ENCODE results near the gene TM9SF2. TPM values are rescaled to one million over a fixed set of nuclear protein-coding genes. Genes with fewer than 3 reads are reported as not detected.

The TM9SF2 gene
- total RNA-seq, 2 donors from 2014 or later = 92.9 to 107 TPM

GRCh38 chr13:99464441-99464949 is 36.8 kb upstream of the TM9SF2 start:
- H3K4me3 ChIP-seq = no peak overlapping the region
- H3K27me3 ChIP-seq (replicated peaks; ENCODE audit: insufficient read depth) = no peaks in the 10 kb centered on the region
- no peaks in the 10 kb centered on the region for H3K4me1 ChIP-seq (ENCODE audit: control insufficient read depth in 1 of 2, low read depth in 2 of 2)
- no peaks in the 10 kb centered on the region for H3K9me3 ChIP-seq
- no peak for ATAC-seq (ENCODE audit: insufficient number of reproducible peaks, low FRiP score, low read depth)
- TF ChIP-seq, protein P1, sequence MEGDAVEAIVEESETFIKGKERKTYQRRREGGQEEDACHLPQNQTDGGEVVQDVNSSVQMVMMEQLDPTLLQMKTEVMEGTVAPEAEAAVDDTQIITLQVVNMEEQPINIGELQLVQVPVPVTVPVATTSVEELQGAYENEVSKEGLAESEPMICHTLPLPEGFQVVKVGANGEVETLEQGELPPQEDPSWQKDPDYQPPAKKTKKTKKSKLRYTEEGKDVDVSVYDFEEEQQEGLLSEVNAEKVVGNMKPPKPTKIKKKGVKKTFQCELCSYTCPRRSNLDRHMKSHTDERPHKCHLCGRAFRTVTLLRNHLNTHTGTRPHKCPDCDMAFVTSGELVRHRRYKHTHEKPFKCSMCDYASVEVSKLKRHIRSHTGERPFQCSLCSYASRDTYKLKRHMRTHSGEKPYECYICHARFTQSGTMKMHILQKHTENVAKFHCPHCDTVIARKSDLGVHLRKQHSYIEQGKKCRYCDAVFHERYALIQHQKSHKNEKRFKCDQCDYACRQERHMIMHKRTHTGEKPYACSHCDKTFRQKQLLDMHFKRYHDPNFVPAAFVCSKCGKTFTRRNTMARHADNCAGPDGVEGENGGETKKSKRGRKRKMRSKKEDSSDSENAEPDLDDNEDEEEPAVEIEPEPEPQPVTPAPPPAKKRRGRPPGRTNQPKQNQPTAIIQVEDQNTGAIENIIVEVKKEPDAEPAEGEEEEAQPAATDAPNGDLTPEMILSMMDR (IDR thresholded peaks at IDR 0.05) = no peak
- DNase-seq (ENCODE audit: low spot score) = no peak
- H3K27ac ChIP-seq = no peak overlapping the region
- no peaks in the 10 kb centered on the region for H3K36me3 ChIP-seq

GRCh38 chr13:99465454-99465853 is 35.8 kb upstream of the TM9SF2 start:
- Histone ChIP-seq H3K27me3 (replicated peaks; ENCODE audit: insufficient read depth) (no peaks in the 10 kb centered on the region), H3K4me1 (ENCODE audit: control insufficient read depth in 1 of 2, low read depth in 2 of 2) (no peaks in the 10 kb centered on the region), H3K9me3 (no peaks in the 10 kb centered on the region), H3K36me3 (no peaks in the 10 kb centered on the region), H3K4me3 (no peak overlapping the region), H3K27ac (no peak overlapping the region)
- DNase-seq (ENCODE audit: low spot score) (no peak), ATAC-seq (ENCODE audit: insufficient number of reproducible peaks, low FRiP score, low read depth) (no peak)
- TF ChIP-seq, protein P1 (IDR thresholded peaks at IDR 0.05) = no peak

DNA sequence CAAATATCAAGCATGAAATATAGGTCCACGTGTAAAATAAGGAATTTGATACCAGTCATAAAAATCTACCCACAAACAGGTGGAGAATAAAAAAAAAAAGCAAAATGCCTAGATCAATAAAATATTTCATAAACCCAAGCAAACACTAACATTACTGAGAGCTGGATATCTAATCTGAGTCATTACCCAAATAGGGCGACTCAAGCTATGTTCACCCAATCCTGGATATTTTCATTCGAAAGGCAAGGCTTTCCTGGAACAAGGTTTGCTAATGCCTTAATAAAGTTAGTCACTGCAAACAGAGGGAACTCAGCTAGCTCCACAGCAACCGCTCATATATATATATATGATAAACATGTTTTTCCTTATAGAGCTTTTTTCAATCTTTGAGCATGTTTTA is 33.5 kb upstream of the TM9SF2 start:
- H3K27me3 ChIP-seq (replicated peaks; ENCODE audit: insufficient read depth) = no peaks in the 10 kb centered on the region
- TF ChIP-seq, protein P1 (IDR thresholded peaks at IDR 0.05) = no peak
- DNase-seq (ENCODE audit: low spot score) = no peak
- no peak overlapping the region for H3K27ac ChIP-seq
- H3K4me3 ChIP-seq = no peak overlapping the region
- no peaks in the 10 kb centered on the region for H3K4me1 ChIP-seq (ENCODE audit: control insufficient read depth in 1 of 2, low read depth in 2 of 2)
- H3K36me3 ChIP-seq = no peaks in the 10 kb centered on the region
- H3K9me3 ChIP-seq = no peaks in the 10 kb centered on the region
- ATAC-seq (ENCODE audit: insufficient number of reproducible peaks, low FRiP score, low read depth) = peak; percentile 30

DNA sequence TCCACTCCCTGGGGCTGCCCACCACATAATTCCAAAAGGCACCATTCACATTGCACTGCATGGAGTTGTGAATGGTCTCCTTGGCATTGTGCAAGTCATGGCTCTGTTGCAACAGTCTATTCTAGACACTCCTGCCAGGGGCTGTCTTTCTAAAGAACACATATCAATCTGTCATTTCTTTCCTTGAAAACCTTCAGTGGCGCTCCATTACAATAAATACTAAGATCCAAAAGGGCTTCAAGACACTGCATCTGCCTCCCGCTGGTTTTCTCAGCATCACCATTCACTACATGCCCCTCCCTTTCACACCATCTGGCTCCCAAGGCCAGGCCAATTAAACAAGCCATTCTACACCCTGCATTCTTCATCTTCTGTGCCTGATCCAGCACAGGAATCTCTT is 32.2 kb upstream of the TM9SF2 start:
- Histone ChIP-seq H3K9me3 (no peaks in the 10 kb centered on the region), H3K36me3 (no peaks in the 10 kb centered on the region), H3K27me3 (replicated peaks; ENCODE audit: insufficient read depth) (no peaks in the 10 kb centered on the region), H3K4me3 (no peak overlapping the region), H3K27ac (no peak overlapping the region), H3K4me1 (ENCODE audit: control insufficient read depth in 1 of 2, low read depth in 2 of 2) (no peaks in the 10 kb centered on the region)
- DNase-seq (ENCODE audit: low spot score) = no peak
- ATAC-seq (ENCODE audit: insufficient number of reproducible peaks, low FRiP score, low read depth) = no peak
- TF ChIP-seq, protein P1 (IDR thresholded peaks at IDR 0.05) = no peak

DNA sequence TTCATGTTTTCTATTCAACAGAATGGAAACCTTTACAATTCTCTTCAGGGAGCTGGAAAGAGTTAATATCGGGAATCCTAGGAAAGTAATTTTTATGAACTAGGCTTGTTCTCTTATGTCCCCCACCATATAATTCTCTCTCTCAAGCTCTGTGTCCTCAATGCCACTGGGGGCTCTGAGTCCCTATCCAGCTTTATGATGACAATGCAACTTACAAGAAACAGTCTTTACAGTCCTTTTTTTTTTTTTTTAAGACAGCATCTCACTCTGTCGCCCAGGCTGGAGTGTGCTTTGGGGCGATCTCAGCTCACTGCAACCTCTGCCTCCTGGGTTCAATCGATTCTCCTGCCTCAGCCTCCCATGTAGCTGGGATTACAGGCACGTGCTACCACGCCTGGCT is 31.2 kb upstream of the TM9SF2 start:
- no peaks in the 10 kb centered on the region for H3K4me1 ChIP-seq (ENCODE audit: control insufficient read depth in 1 of 2, low read depth in 2 of 2)
- H3K36me3 ChIP-seq = no peaks in the 10 kb centered on the region
- TF ChIP-seq, protein P1 (IDR thresholded peaks at IDR 0.05) = no peak
- H3K27ac ChIP-seq = no peak overlapping the region
- no peak overlapping the region for H3K4me3 ChIP-seq
- no peaks in the 10 kb centered on the region for H3K9me3 ChIP-seq
- ATAC-seq (ENCODE audit: insufficient number of reproducible peaks, low FRiP score, low read depth) (no peak), DNase-seq (ENCODE audit: low spot score) (no peak)
- H3K27me3 ChIP-seq (replicated peaks; ENCODE audit: insufficient read depth) = no peaks in the 10 kb centered on the region
